Kidney (tissue), 14 donors: Measurements from ENCODE around the gene SLC22A6. TPM values are rescaled to one million over a fixed set of nuclear protein-coding genes. Genes with fewer than 3 reads are reported as not detected.

Source experiments
- DNase-seq, 5 donors: peaks; one replicate each; pipeline ENCODE4 v3.0.0-alpha.2; 2013 to 2020
- FAIRE-seq: peaks from 2 replicates; lab custom pipeline; 2012; peaks lifted over from hg19 to GRCh38; lab: Jason Lieb, UNC
- H3K27ac ChIP-seq, 2 donors: one replicate each; pipeline ENCODE4 v1.7.0; 2013; ENCODE audit warnings: low read depth in 2 of 2, low read length in 2 of 2, inconsistent platforms in 1 of 2
- H3K27me3 ChIP-seq: one replicate; pipeline ENCODE4 v1.7.1; 2013; ENCODE audit warnings: low read length, inconsistent platforms; ENCODE audit not compliant: control insufficient read depth, insufficient read depth
- H3K36me3 ChIP-seq, 3 donors: one replicate each; pipeline versions ENCODE4 v1.7.0 to v1.7.1; 2013; ENCODE audit warnings: low read length in 3 of 3, control low read depth in 1 of 3, inconsistent platforms in 1 of 3; ENCODE audit not compliant: insufficient read depth in 3 of 3, control insufficient read depth in 2 of 3
- H3K4me1 ChIP-seq, 3 donors: one replicate each; pipeline versions ENCODE4 v1.7.0 to v1.7.1; 2013; ENCODE audit warnings: low read length in 3 of 3, inconsistent platforms in 1 of 3, low read depth in 1 of 3; ENCODE audit not compliant: control insufficient read depth in 2 of 3, insufficient read depth in 2 of 3
- H3K4me3 ChIP-seq, 3 donors: one replicate each; pipeline versions ENCODE4 v1.7.0 to v1.8.1; 2013; ENCODE audit warnings: low read length in 3 of 3, control low read depth in 1 of 3, inconsistent platforms in 1 of 3
- H3K9ac ChIP-seq, 3 donors: one replicate each; pipeline versions ENCODE4 v1.7.0 to v1.7.1; 2013; ENCODE audit warnings: low read length in 3 of 3, control low read depth in 1 of 3, inconsistent platforms in 1 of 3
- H3K9me3 ChIP-seq, 3 donors: one replicate each; pipeline versions ENCODE4 v1.7.0 to v1.7.1; 2013; ENCODE audit warnings: low read length in 3 of 3, control low read depth in 1 of 3, inconsistent platforms in 1 of 3; ENCODE audit not compliant: control insufficient read depth in 2 of 3, insufficient read depth in 1 of 3
- CTCF ChIP-seq: IDR thresholded peaks from 3 replicates; pipeline ENCODE4 v1.5.1; 2012; ENCODE audit warnings: mild to moderate bottlenecking, moderate library complexity, borderline replicate concordance; ENCODE audit not compliant: insufficient read depth; ENCODE audit errors: extremely low read depth
- intact Hi-C: fragments of 100-400 bp; cut with DNase I; formaldehyde crosslinking; loops from one replicate; pipeline ENCODE4 v1.11.1; 2022
- polyA plus RNA-seq: library from polyadenylated mRNA; stranded (reverse); fragments of 350-450 nt; fragmentation: Illumina TruSeq; extraction: RNeasy Lipid Tissue Mini Kit (QIAGEN cat#74804); gene quantifications from one replicate; pipeline ENCODE4 v1.2.3, GENCODE V29; 2014; ENCODE audit warnings: low read depth, low replicate concordance; ENCODE audit not compliant: insufficient read depth
- total RNA-seq: library from RNA; stranded (reverse); fragmentation: NEBNext Ultra II Directional; extraction: Animal tissue kit (Norgen Biotek cat#: 25700); gene quantifications from one replicate; pipeline ENCODE4 v1.2.1, GENCODE V29; 2021
- donor health status: control.
- donor health status: control.
- donor health status: control.
- donor health status: control.
- donor health status: control.
- donor health status: DM: yes; HTN: yes; CAD: no.
- donor health status: Normal renal cell carcinoma (clear cell type).

The SLC22A6 gene
- total and polyA plus RNA-seq, 2 donors from 2014 or later: 2.4 to 362 TPM

DNA sequence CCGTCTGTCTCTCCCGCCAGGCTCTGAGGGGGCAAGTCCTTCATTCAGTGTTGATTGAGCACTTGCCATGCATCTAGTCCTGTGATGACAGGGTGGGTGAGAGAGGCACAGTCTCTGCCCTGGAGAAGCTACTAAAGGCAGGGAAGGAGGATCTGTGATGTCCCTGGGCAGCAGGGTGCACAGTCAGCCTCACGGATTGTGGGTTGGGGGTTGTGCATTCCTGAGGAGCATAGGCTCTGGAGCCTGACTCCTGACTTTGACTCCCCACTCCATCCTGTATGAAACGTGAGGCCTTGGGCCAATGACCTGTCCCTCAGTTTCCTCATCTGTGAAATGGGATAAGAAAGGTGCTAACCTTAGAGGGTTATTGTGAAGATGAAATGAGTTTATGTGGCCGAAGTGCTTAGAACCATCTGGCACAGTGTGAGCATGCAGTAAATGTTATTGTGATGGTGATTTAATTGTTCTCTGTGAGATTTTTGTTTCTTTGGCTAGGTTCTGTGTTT lies 26.2 kb upstream of the SLC22A6 start:
- intact Hi-C loops: no loop called here
- Histone ChIP-seq H3K4me3 (peak overlapping the region in 1 of 3 donors; percentile 11), H3K9me3 (no peaks in the 10 kb centered on the region), H3K4me1 (no peaks in the 10 kb centered on the region), H3K27me3 (no peaks in the 10 kb centered on the region), H3K36me3 (peaks cover 0 to 5% (median 0%) of the 10 kb centered on the region in 3 donors), H3K9ac (no peak overlapping the region), H3K27ac (no peak overlapping the region)
- no peak for TF ChIP-seq CTCF
- FAIRE-seq: no peak
- no peak for DNase-seq

- H3K36me3 ChIP-seq: peaks cover 0 to 5% (median 0%) of the 10 kb centered on the region in 3 donors
- no peak for TF ChIP-seq CTCF
- no peaks in the 10 kb centered on the region for H3K27me3 ChIP-seq
- H3K27ac ChIP-seq: no peak overlapping the region
- no peak for FAIRE-seq
- peaks cover 0 to 17% (median 0%) of the 10 kb centered on the region in 3 donors for H3K4me1 ChIP-seq
- intact Hi-C loops: no loop called here
- no peaks in the 10 kb centered on the region for H3K9me3 ChIP-seq
- no peak overlapping the region for H3K9ac ChIP-seq
- DNase-seq: no peak
- H3K4me3 ChIP-seq: no peak overlapping the region
Observed at GRCh38 chr11:63007920-63008319, 23.2 kb upstream of the SLC22A6 start.

GRCh38 chr11:63001456-63001855 lies 16.7 kb upstream of the SLC22A6 start:
- DNase-seq: no peak
- no peaks in the 10 kb centered on the region for H3K9me3 ChIP-seq
- FAIRE-seq: no peak
- intact Hi-C loops: no loop called here
- H3K27ac ChIP-seq: no peak overlapping the region
- TF ChIP-seq CTCF: no peak
- peaks cover 0 to 28% (median 9%) of the 10 kb centered on the region in 3 donors for H3K4me1 ChIP-seq
- no peak overlapping the region for H3K9ac ChIP-seq
- H3K4me3 ChIP-seq: no peak overlapping the region
- H3K36me3 ChIP-seq: peaks cover 0 to 5% (median 0%) of the 10 kb centered on the region in 3 donors
- H3K27me3 ChIP-seq: no peaks in the 10 kb centered on the region

DNA sequence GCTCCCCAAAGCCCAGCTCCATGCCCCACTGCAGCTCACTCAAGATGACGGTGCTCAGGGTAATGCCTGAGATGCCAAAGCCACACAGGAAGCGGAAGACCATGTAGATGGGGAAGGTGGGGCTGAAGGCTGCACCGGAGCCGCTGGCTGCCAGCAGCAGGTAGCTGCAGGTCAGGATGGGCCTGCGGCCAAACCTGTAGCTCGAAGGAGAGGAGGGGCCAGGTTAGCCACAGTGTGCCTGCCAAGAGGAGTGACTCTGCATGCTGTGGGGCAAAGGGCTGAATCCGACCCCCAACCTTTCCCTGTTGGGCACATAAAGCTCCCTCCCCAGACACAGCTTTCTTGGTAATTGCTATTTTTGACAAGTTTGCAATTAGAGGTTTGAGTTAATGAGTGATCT lies 14.9 kb upstream of the SLC22A6 start:
- peaks cover 0 to 28% (median 11%) of the 10 kb centered on the region in 3 donors for H3K4me1 ChIP-seq
- peaks cover 0 to 5% (median 0%) of the 10 kb centered on the region in 3 donors for H3K36me3 ChIP-seq
- H3K27me3 ChIP-seq: no peaks in the 10 kb centered on the region
- intact Hi-C loops: no loop called here
- H3K4me3 ChIP-seq: no peak overlapping the region
- no peak overlapping the region for H3K27ac ChIP-seq
- H3K9me3 ChIP-seq: no peaks in the 10 kb centered on the region
- TF ChIP-seq CTCF: no peak
- FAIRE-seq: no peak
- H3K9ac ChIP-seq: no peak overlapping the region
- DNase-seq: peak in 1 of 5 donors; percentile 30
